Gastrocnemius medialis (tissue), 4 donors: ENCODE measurements around the gene FRMPD4. TPM values are rescaled to one million over a fixed set of nuclear protein-coding genes. Genes with fewer than 3 reads are reported as not detected.

ENCODE experiments used
- ATAC-seq, 2 donors: fragments of 150-250 bp; one replicate each; pipeline ENCODE4 v1.9.1; 2016
- DNase-seq, 2 donors: peaks; one replicate each; pipeline ENCODE4 v3.0.0-alpha.2; 2019
- H3K27ac ChIP-seq, 4 donors: fragments of 200-600 bp; sonication (generic); 1 replicate in 1 of 4; 2 replicates in 3 of 4; pipeline ENCODE4 v1.5.1; 2016 to 2018; ENCODE audit warnings: mild to moderate bottlenecking in 2 of 4, moderate library complexity in 1 of 4
- H3K27me3 ChIP-seq, 3 donors: fragments of 200-600 bp; sonication (generic) in 2 of 3; 1 replicate in 1 of 3; 2 replicates in 2 of 3; pipeline versions ENCODE4 v1.5.1 to v1.6.0; 2016 to 2019; ENCODE audit warnings: mild to moderate bottlenecking in 1 of 3, moderate library complexity in 1 of 3
- H3K36me3 ChIP-seq, 2 donors: fragments of 200-600 bp; sonication (generic) in 1 of 2; one replicate each; pipeline ENCODE4 v1.5.1; 2017 to 2018
- H3K4me1 ChIP-seq, 2 donors: fragments of 200-600 bp; sonication (generic) in 1 of 2; one replicate each; pipeline ENCODE4 v1.5.1; 2016 to 2017; ENCODE audit warnings: mild to moderate bottlenecking in 2 of 2
- H3K4me3 ChIP-seq, 4 donors: fragments of 200-600 bp; sonication (generic) in 3 of 4; 1 replicate in 1 of 4; 2 replicates in 3 of 4; pipeline ENCODE4 v1.5.1; 2016 to 2019; ENCODE audit warnings: mild to moderate bottlenecking in 2 of 4
- H3K9me3 ChIP-seq, 3 donors: fragments of 200-600 bp; sonication (generic) in 2 of 3; 1 replicate in 1 of 3; 2 replicates in 2 of 3; pipeline ENCODE4 v1.5.1; 2016 to 2019
- POLR2A ChIP-seq, 2 donors: fragments of 450-650 bp; IDR thresholded peaks; one replicate each; pipeline ENCODE4 v1.6.1; 2017; ENCODE audit warnings: antibody characterized with exemption in 2 of 2, mild to moderate bottlenecking in 2 of 2, moderate library complexity in 2 of 2
- in situ Hi-C, 4 donors: fragments of 200-750 bp; cut with MboI; loops; one replicate each; pipeline versions ENCODE4 v1.15.0 to v1.8.0; 2017; ENCODE audit warnings: low sequenced_read_pairs in 4 of 4
- intact Hi-C: fragments of 100-400 bp; cut with DNase I; formaldehyde crosslinking; loops from one replicate; pipeline ENCODE4 v1.15.1; 2023; ENCODE audit warnings: low total_unique reads
- total RNA-seq, 4 donors: library from RNA; depleted of rRNA; stranded (reverse); fragments of >200 nt; gene quantifications; one replicate each; pipeline versions ENCODE4 v1.1.0 to v1.2.3, GENCODE V29; 2016
- TF ChIP-seq, protein P1 (sequence below), 5 experiments: fragments of 450-650 bp in 3 of 5; fragments of 200-600 bp in 2 of 5; sonication (generic) in 2 of 5; IDR thresholded peaks in 4 of 5; conservative IDR thresholded peaks in 1 of 5; 1 replicate in 4 of 5; 2 replicates in 1 of 5; pipeline ENCODE4 v1.5.1; 2016 to 2019; ENCODE audit warnings: antibody characterized with exemption in 5 of 5, mild to moderate bottlenecking in 3 of 5, moderate library complexity in 3 of 5

Gene FRMPD4
- total RNA-seq, 4 donors from 2014 or later, result 0.02 TPM; not detected in 3

- Histone ChIP-seq H3K27ac (no peak overlapping the region), H3K4me3 (no peak overlapping the region), H3K27me3 (no peaks in the 10 kb centered on the region), H3K9me3 (no peaks in the 10 kb centered on the region), H3K36me3 (no peaks in the 10 kb centered on the region), H3K4me1 (no peaks in the 10 kb centered on the region)
- no peak for DNase-seq
- in situ Hi-C loops, result no loop called here
- intact Hi-C loops, result no loop called here
- ATAC-seq, result no peak
- TF ChIP-seq, protein P1, sequence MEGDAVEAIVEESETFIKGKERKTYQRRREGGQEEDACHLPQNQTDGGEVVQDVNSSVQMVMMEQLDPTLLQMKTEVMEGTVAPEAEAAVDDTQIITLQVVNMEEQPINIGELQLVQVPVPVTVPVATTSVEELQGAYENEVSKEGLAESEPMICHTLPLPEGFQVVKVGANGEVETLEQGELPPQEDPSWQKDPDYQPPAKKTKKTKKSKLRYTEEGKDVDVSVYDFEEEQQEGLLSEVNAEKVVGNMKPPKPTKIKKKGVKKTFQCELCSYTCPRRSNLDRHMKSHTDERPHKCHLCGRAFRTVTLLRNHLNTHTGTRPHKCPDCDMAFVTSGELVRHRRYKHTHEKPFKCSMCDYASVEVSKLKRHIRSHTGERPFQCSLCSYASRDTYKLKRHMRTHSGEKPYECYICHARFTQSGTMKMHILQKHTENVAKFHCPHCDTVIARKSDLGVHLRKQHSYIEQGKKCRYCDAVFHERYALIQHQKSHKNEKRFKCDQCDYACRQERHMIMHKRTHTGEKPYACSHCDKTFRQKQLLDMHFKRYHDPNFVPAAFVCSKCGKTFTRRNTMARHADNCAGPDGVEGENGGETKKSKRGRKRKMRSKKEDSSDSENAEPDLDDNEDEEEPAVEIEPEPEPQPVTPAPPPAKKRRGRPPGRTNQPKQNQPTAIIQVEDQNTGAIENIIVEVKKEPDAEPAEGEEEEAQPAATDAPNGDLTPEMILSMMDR (IDR thresholded peaks at IDR 0.05 in 4 of 5, conservative IDR thresholded peaks at IDR 0.05 in 1 of 5), result no peak
- TF ChIP-seq POLR2A (IDR thresholded peaks at IDR 0.05), result no peak
Observed at GRCh38 chrX:12374286-12374685, 236.0 kb downstream of the FRMPD4 start.

DNA sequence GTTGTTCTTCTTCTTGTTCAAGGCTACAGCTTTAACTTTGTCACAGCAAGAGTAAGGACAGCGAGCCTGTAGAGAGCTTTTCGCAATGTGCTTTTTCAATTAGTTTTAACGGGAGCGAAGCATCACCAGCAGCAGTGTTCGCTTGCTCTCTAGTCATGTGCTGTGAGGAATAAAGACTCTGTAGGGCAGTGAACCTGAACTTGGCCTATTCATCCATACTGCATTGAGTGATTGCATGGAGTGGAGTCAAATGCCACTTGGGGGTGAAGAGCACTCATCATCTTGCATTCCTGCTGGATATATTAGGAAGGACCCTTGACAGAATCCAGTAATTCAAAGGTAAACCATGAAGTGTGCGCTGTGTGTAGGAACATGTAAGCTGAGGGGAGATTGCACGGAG lies 240.0 kb downstream of the FRMPD4 start:
- no peak for TF ChIP-seq POLR2A (IDR thresholded peaks at IDR 0.05)
- TF ChIP-seq, protein P1 (IDR thresholded peaks at IDR 0.05 in 4 of 5, conservative IDR thresholded peaks at IDR 0.05 in 1 of 5), result no peak

DNA sequence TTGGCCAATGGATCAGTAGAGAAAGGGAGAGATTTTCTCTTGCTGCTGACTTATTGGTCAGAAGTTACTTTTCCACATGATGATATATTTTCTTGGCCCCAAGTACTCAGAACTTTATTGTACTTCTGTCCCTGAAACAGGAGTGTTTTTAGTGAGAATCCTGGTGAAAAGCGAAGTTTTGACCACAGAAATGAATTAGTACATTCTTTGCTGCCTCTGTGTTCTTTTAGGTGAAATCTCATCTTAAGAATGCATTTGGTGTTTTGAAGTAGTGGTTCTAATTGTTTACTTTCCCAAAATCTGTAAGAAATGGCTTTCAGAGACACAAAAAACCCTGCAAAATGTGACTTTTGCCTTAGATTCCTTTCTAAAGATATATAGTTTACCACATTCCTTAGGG lies 240.4 kb downstream of the FRMPD4 start:
- no peak for DNase-seq
- Histone ChIP-seq H3K9me3 (no peaks in the 10 kb centered on the region), H3K4me1 (no peaks in the 10 kb centered on the region), H3K4me3 (no peak overlapping the region), H3K27ac (no peak overlapping the region), H3K27me3 (no peaks in the 10 kb centered on the region), H3K36me3 (no peaks in the 10 kb centered on the region)
- intact Hi-C loops, result no loop called here
- TF ChIP-seq, protein P1 (IDR thresholded peaks at IDR 0.05 in 4 of 5, conservative IDR thresholded peaks at IDR 0.05 in 1 of 5), result no peak
- TF ChIP-seq POLR2A (IDR thresholded peaks at IDR 0.05), result no peak
- in situ Hi-C loops, result no loop called here
- no peak for ATAC-seq

More for the DNA sequence above, 240.0 kb downstream of the FRMPD4 start:
- Histone ChIP-seq H3K36me3 (no peaks in the 10 kb centered on the region), H3K27ac (no peak overlapping the region), H3K4me3 (no peak overlapping the region), H3K9me3 (no peaks in the 10 kb centered on the region), H3K4me1 (no peaks in the 10 kb centered on the region), H3K27me3 (no peaks in the 10 kb centered on the region)
- intact Hi-C loops, result no loop called here
- ATAC-seq (no peak), DNase-seq (no peak)
- in situ Hi-C loops, result no loop called here

DNA sequence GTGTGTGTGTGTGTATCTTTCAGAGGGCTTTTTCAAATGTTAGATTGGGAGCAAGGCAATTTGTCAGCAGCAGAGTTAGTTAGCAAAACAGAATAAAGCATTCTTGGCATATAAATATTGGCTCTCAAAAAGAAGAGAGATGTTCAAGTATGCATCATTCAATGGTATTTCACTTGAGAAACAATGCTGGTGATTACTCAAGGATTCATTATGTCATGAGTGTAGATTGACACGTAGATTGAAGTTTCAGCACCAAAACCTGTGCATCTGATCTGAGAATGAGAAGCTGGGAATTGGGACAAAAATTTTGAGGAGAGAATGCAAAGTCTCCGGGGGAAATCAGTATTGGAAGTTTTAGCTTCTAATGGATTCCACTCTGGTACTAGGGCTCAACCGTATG lies 241.4 kb downstream of the FRMPD4 start:
- Histone ChIP-seq H3K36me3 (no peaks in the 10 kb centered on the region), H3K27ac (no peak overlapping the region), H3K27me3 (no peaks in the 10 kb centered on the region), H3K9me3 (no peaks in the 10 kb centered on the region), H3K4me1 (no peaks in the 10 kb centered on the region), H3K4me3 (no peak overlapping the region)
- no peak for DNase-seq
- intact Hi-C loops, result no loop called here
- no peak for ATAC-seq
- in situ Hi-C loops, result no loop called here
- TF ChIP-seq POLR2A (IDR thresholded peaks at IDR 0.05), result no peak
- TF ChIP-seq, protein P1 (IDR thresholded peaks at IDR 0.05 in 4 of 5, conservative IDR thresholded peaks at IDR 0.05 in 1 of 5), result no peak

GRCh38 chrX:12383196-12383595 lies 244.9 kb downstream of the FRMPD4 start:
- no peak for DNase-seq
- Histone ChIP-seq H3K27me3 (no peaks in the 10 kb centered on the region), H3K27ac (no peak overlapping the region), H3K9me3 (no peaks in the 10 kb centered on the region), H3K36me3 (no peaks in the 10 kb centered on the region), H3K4me1 (no peaks in the 10 kb centered on the region), H3K4me3 (no peak overlapping the region)
- no peak for ATAC-seq
- in situ Hi-C loops, result no loop called here
- intact Hi-C loops, result no loop called here
- TF ChIP-seq, protein P1 (IDR thresholded peaks at IDR 0.05 in 4 of 5, conservative IDR thresholded peaks at IDR 0.05 in 1 of 5), result no peak
- no peak for TF ChIP-seq POLR2A (IDR thresholded peaks at IDR 0.05)
